ENCODE data around the gene SYT12.
"Not testable (repeated sequence)": the region's sequence is repeated elsewhere in the genome, so short reads cannot be mapped to it uniquely, and the experiment has no call there.

DNA sequence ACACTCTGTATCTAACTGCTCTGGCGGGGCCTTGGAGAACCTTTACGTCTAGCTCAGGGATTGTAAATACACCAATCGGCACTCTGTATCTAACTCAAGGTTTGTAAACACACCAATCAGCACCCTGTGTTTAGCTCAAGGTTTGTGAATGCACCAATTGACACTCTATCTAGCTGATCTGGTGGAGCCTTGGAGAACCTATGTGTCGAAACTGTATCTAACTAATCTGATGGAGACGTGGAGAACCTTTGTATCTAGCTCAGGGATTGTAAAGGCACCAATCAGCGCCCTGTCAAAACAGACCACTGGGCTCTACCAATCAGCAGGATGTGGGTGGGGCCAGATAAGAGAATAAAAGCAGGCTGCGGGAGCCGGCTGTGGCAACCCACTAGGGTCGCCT is 33.6 kb upstream of the SYT12 start:
- TF ChIP-seq NRF1 (IDR thresholded peaks at IDR 0.05; ENCODE audit: low read depth, low read length); CTCF (IDR thresholded peaks at IDR 0.05); SIN3A (IDR thresholded peaks at IDR 0.05; ENCODE audit: borderline replicate concordance, low read depth, low read length); RAD21 (IDR thresholded peaks at IDR 0.05; ENCODE audit: low read length); GATA2 (CRISPR knock-in tag; IDR thresholded peaks at IDR 0.05); GABPA (IDR thresholded peaks at IDR 0.05; ENCODE audit: low read depth); TCF12 (IDR thresholded peaks at IDR 0.05); CHD2 (IDR thresholded peaks at IDR 0.05; ENCODE audit: low read length, partially characterized antibody): not testable (repeated sequence)
